CD8-positive, alpha-beta memory T cell (primary cell): ENCODE results near the gene ZNF543. TPM values are rescaled to one million over a fixed set of nuclear protein-coding genes. Genes with fewer than 3 reads are reported as not detected.
"Not testable (repeated sequence)": the region's sequence is repeated elsewhere in the genome, so short reads cannot be mapped to it uniquely, and the experiment has no call there.

Experiments
- CTCF ChIA-PET: fragments of 350-600 bp; sonication (Branson Sonifier 250); formaldehyde crosslinking; loops from one replicate; lab custom pipeline; 2021; ENCODE audit warnings: antibody characterized with exemption; lab: Charles Lee
- POLR2A ChIA-PET: fragments of 350-600 bp; sonication (Branson Sonifier 250); formaldehyde crosslinking; loops from one replicate; lab custom pipeline; 2021; ENCODE audit warnings: antibody characterized with exemption; lab: Charles Lee
- DNase-seq, 5 donors: peaks; one replicate each; pipeline versions ENCODE4 v3.0.0 to v3.0.0-alpha.2; 2020 to 2022; ENCODE audit warnings: mixed read lengths in 1 of 5
- H3K27ac ChIP-seq: one replicate; pipeline ENCODE4 v1.7.0; 2013; ENCODE audit warnings: low read depth, mild to moderate bottlenecking, low read length, moderate library complexity
- H3K27me3 ChIP-seq: 2 replicates; pipeline ENCODE4 v1.7.0; 2013; ENCODE audit warnings: low read length, mild to moderate bottlenecking; ENCODE audit not compliant: insufficient read depth, poor library complexity, severe bottlenecking
- H3K36me3 ChIP-seq: 2 replicates; pipeline ENCODE4 v1.7.0; 2013; ENCODE audit warnings: mild to moderate bottlenecking, low read length, moderate library complexity; ENCODE audit not compliant: insufficient read depth
- H3K4me1 ChIP-seq: 2 replicates; pipeline ENCODE4 v1.7.0; 2013; ENCODE audit warnings: mild to moderate bottlenecking, low read length, moderate library complexity; ENCODE audit not compliant: insufficient read depth
- H3K4me3 ChIP-seq: 2 replicates; pipeline ENCODE4 v1.7.0; 2013; ENCODE audit warnings: mild to moderate bottlenecking, low read length
- H3K9me3 ChIP-seq: 2 replicates; pipeline ENCODE4 v1.7.0; 2013; ENCODE audit warnings: mild to moderate bottlenecking, low read length
- H3K27ac Mint-ChIP-seq, 8 donors: one replicate each; pipeline ENCODE4 v1.8.0; 2020 to 2021; ENCODE audit warnings: mixed read lengths in 8 of 8, mild to moderate bottlenecking in 6 of 8, inconsistent platforms in 3 of 8, moderate library complexity in 3 of 8
- H3K27me3 Mint-ChIP-seq, 2 donors: one replicate each; pipeline ENCODE4 v1.8.0; 2020 to 2021; ENCODE audit warnings: mixed read lengths in 2 of 2, mild to moderate bottlenecking in 1 of 2, moderate library complexity in 1 of 2
- H3K36me3 Mint-ChIP-seq, 3 donors: one replicate each; pipeline ENCODE4 v1.8.0; 2020 to 2021; ENCODE audit warnings: mixed read lengths in 3 of 3, inconsistent platforms in 1 of 3, mild to moderate bottlenecking in 1 of 3
- H3K4me1 Mint-ChIP-seq, 3 donors: one replicate each; pipeline ENCODE4 v1.8.0; 2020 to 2021; ENCODE audit warnings: mixed read lengths in 3 of 3, inconsistent platforms in 1 of 3, mild to moderate bottlenecking in 1 of 3
- H3K4me3 Mint-ChIP-seq, 7 donors: one replicate each; pipeline ENCODE4 v1.8.0; 2020 to 2021; ENCODE audit warnings: mixed read lengths in 7 of 7, mild to moderate bottlenecking in 6 of 7, moderate library complexity in 4 of 7, inconsistent platforms in 2 of 7
- H3K9me3 Mint-ChIP-seq, 5 donors: one replicate each; pipeline ENCODE4 v1.8.0; 2020 to 2022; ENCODE audit warnings: mixed read lengths in 5 of 5, mild to moderate bottlenecking in 3 of 5, moderate library complexity in 2 of 5, inconsistent platforms in 1 of 5
- polyA plus RNA-seq: library from polyadenylated mRNA; unstranded; fragments of 300-500 nt; fragmentation: Illumina TruSeq; gene quantifications from one replicate; pipeline ENCODE4 v1.2.3, GENCODE V29; 2021
- total RNA-seq, 2 experiments: library from RNA; stranded (reverse); gene quantifications; one replicate each; pipeline ENCODE4 v1.2.3, GENCODE V29; 2021

Gene ZNF543
- 1 to 10 TPM; 9.0 to 9.3 TPM for total RNA-seq
- polyA plus RNA-seq, result 6.0 TPM

GRCh38 chr19:57320180-57321084 is at the start of gene ZNF543:
Gene ZNF543 (plus strand): TSS chr19:57320472. CDS start chr19:57320854, 382 bp downstream.
- H3K9me3 ChIP-seq, result peaks cover 13% of the 10 kb centered on the region
- peak within 1 kb of the TSS; percentile 68 for H3K4me3 ChIP-seq
- H3K27me3 ChIP-seq, result peaks cover 8% of the 10 kb centered on the region
- peaks cover 11 to 23% of the 10 kb centered on the region in 2 donors for H3K27me3 Mint-ChIP-seq
- ChIA-PET CTCF (no interaction called here), POLR2A (interaction anchor here (0.6 kb wide), 1 partner anchor 37 kb away, joined by 3 read pairs; no protein-coding TSS in a partner anchor)
- H3K27ac ChIP-seq, result peak within 1 kb of the TSS; percentile 87
- peak within 1 kb of the TSS; percentile 92 to 99 (median 98) for H3K27ac Mint-ChIP-seq
- peaks cover 19% of the 10 kb centered on the region for H3K36me3 ChIP-seq
- peaks cover 0 to 51% (median 26%) of the 10 kb centered on the region in 5 donors for H3K9me3 Mint-ChIP-seq
- H3K4me1 Mint-ChIP-seq, result peaks cover 32 to 45% (median 33%) of the 10 kb centered on the region in 3 donors
- H3K4me3 Mint-ChIP-seq, result peak within 1 kb of the TSS; percentile 91 to 99 (median 93)
- peak; percentile 83 to 95 (median 88) for DNase-seq
- peaks cover 22% of the 10 kb centered on the region for H3K4me1 ChIP-seq
- peaks cover 13 to 63% (median 48%) of the 10 kb centered on the region in 3 donors for H3K36me3 Mint-ChIP-seq

DNA sequence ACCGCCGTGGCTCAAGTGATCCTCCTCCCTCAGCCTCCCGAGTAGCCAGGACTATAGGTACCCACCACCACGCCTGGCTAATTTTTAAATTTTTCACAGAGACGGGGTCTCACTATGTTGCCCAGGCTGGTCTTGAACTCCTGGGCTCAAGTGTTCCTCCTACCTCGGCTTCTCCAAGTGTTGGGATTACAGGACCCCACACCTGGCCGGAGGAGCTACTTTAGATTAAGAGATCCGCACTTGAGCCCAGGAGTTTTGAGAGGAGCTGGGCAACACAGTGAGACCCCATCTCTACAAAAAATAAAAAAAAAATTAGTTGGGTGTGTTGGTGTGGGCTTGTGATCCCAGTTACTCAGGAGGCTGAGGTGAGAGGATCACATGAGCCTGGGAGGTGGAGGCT is 49.0 kb upstream of the ZNF543 start:
- no peak for DNase-seq
- POLR2A ChIA-PET, result no interaction called here
- H3K4me1 ChIP-seq, result no peaks in the 10 kb centered on the region
- H3K9me3 ChIP-seq, result no peaks in the 10 kb centered on the region
- H3K27me3 Mint-ChIP-seq, result no peaks in the 10 kb centered on the region
- H3K9me3 Mint-ChIP-seq, result peaks cover 0 to 19% (median under 1%) of the 10 kb centered on the region in 5 donors
- peaks cover 0 to 5% (median 0%) of the 10 kb centered on the region in 3 donors for H3K4me1 Mint-ChIP-seq
- no peaks in the 10 kb centered on the region for H3K27me3 ChIP-seq
- CTCF ChIA-PET, result no interaction called here
- H3K4me3 ChIP-seq, result no peak overlapping the region
- H3K4me3 Mint-ChIP-seq, result no peak overlapping the region
- no peaks in the 10 kb centered on the region for H3K36me3 ChIP-seq
- H3K27ac ChIP-seq, result no peak overlapping the region
- H3K36me3 Mint-ChIP-seq, result peaks cover 24 to 52% (median 48%) of the 10 kb centered on the region in 3 donors
- H3K27ac Mint-ChIP-seq, result no peak overlapping the region

- Histone ChIP-seq H3K36me3 (no peaks in the 10 kb centered on the region), H3K27me3 (no peaks in the 10 kb centered on the region), H3K9me3 (no peaks in the 10 kb centered on the region), H3K27ac (no peak overlapping the region), H3K4me1 (no peaks in the 10 kb centered on the region), H3K4me3 (no peak overlapping the region)
- H3K36me3 Mint-ChIP-seq, result peaks cover 23 to 45% (median 38%) of the 10 kb centered on the region in 3 donors
- H3K27me3 Mint-ChIP-seq, result no peaks in the 10 kb centered on the region
- DNase-seq, result no peak
- H3K27ac Mint-ChIP-seq, result no peak overlapping the region
- H3K9me3 Mint-ChIP-seq, result peaks cover 0 to 10% (median 0%) of the 10 kb centered on the region in 5 donors
- no peak overlapping the region for H3K4me3 Mint-ChIP-seq
- peaks cover 0 to 6% (median 5%) of the 10 kb centered on the region in 3 donors for H3K4me1 Mint-ChIP-seq
- CTCF ChIA-PET, result no interaction called here
- POLR2A ChIA-PET, result no interaction called here
These were observed 47.3 kb upstream of the ZNF543 start for GRCh38 chr19:57273014-57273413.

DNA sequence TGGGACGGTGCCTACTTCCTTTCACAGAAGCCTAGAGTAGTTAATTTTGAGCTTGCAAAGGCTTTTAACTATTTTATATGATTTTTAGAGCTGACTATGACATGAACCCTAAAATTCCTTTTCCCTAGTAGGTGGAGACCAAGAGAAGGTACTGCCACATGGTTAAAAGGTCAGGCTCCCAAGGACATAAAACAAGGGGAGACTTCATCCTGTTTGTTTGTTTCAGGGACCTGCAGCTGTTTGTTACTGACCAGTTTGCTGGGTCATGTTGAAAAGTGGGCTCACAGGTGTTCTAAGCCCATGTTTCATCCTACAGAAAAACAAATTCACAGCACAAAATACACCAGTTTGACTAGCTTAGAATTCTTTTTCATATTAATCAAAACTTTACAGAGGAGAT is 43.8 kb upstream of the ZNF543 start:
- ChIA-PET POLR2A (no interaction called here), CTCF (interaction anchor here (1.2 kb wide), 1 partner anchor 13 kb away, joined by 4 read pairs; no protein-coding TSS in a partner anchor)
- H3K36me3 Mint-ChIP-seq, result peaks cover 14 to 40% (median 27%) of the 10 kb centered on the region in 3 donors
- no peaks in the 10 kb centered on the region for H3K27me3 Mint-ChIP-seq
- Histone ChIP-seq H3K36me3 (no peaks in the 10 kb centered on the region), H3K27ac (no peak overlapping the region), H3K4me1 (peaks cover 16% of the 10 kb centered on the region), H3K9me3 (no peaks in the 10 kb centered on the region), H3K27me3 (no peaks in the 10 kb centered on the region), H3K4me3 (no peak overlapping the region)
- no peak overlapping the region for H3K27ac Mint-ChIP-seq
- H3K4me1 Mint-ChIP-seq, result peaks cover 6 to 15% (median 14%) of the 10 kb centered on the region in 3 donors
- no peak overlapping the region for H3K4me3 Mint-ChIP-seq
- H3K9me3 Mint-ChIP-seq, result peaks cover 0 to 4% (median 0%) of the 10 kb centered on the region in 5 donors
- no peak for DNase-seq

DNA sequence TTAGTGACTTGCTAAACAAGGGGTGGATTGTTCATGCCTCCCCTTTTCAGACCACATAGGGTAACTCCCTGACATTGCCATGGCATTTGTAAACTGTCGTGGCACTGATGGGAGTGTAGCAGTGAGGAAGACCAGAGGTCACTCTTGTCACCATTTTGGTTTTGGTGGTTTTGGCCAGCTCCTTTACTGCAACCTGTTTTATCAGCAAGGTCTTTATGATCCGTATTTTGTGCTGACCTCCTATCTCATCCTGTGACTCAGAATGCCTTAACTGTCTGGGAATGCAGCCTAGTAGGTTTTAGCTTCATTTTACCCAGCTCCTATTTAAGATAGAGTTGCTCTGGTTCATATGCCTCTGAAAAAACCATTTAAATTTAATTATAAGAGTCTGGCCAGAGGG is 41.8 kb upstream of the ZNF543 start:
- H3K27me3 ChIP-seq, CTCF ChIA-PET, H3K36me3 ChIP-seq, H3K9me3 Mint-ChIP-seq, H3K9me3 ChIP-seq, H3K27me3 Mint-ChIP-seq, POLR2A ChIA-PET, H3K4me3 ChIP-seq, DNase-seq, H3K27ac ChIP-seq: not testable (repeated sequence)
- peaks cover 32% of the 10 kb centered on the region for H3K4me1 ChIP-seq
- peaks cover 20 to 34% (median 32%) of the 10 kb centered on the region in 3 donors for H3K4me1 Mint-ChIP-seq
- H3K4me3 Mint-ChIP-seq, result peak overlapping the region in 2 of 7 donors; percentile 16 to 51
- peaks cover 9 to 39% (median 14%) of the 10 kb centered on the region in 3 donors for H3K36me3 Mint-ChIP-seq
- H3K27ac Mint-ChIP-seq, result peak overlapping the region in 2 of 8 donors; percentile 38 to 43

DNA sequence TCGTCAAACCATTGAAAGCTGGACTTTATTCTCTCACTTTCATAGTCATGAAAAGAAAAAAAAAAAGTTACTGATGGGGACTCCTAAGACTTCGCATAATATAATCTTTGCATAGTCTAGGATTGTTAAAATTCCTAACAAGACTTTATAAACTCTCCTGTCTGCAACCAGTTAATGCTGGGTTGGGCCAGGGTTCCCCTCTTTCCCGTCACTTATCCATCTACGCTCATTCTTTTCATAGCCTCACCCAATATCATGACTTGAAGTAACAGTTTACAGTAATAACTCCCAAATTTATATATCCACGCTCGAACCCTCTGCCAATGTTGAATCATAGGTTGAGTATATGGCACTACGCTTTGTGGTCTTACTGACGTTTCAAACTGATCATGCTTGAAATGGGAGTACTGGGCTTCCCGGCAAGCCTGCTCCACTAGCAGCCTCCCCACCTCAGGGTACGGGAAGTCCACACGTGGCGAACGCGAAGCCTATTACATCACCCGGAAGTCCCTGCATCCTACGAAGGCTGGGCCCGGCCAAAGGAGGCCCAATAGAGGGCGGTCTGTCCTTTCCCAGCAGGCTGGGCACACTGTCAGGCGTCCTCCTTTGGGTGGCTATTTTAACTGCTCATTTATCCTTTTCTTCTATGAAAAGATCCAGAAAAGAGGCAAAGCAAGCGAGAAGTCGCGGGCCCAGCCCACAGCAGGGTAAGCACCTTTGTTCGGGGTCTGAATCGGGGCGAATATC is 40.7 kb upstream of the ZNF543 start:
- ChIA-PET CTCF (no interaction called here), POLR2A (interaction anchor here (1.0 to 1.4 kb wide), 2 partner anchors 71 to 540 kb away, joined by 3 read pairs; partner anchors contain the start of gene ZNF304)
- Histone ChIP-seq H3K27me3 (no peaks in the 10 kb centered on the region), H3K4me3 (peak overlapping the region; percentile 84), H3K4me1 (peaks cover 32% of the 10 kb centered on the region), H3K9me3 (no peaks in the 10 kb centered on the region), H3K36me3 (peaks cover 4% of the 10 kb centered on the region), H3K27ac (peak overlapping the region; percentile 99)
- peak in 4 of 5 donors; percentile 71 to 89 (median 78) for DNase-seq
- Mint-ChIP-seq H3K4me3 (no peak overlapping the region), H3K36me3 (peaks cover 8 to 41% (median 9%) of the 10 kb centered on the region in 3 donors), H3K9me3 (no peaks in the 10 kb centered on the region), H3K4me1 (peaks cover 25 to 43% (median 41%) of the 10 kb centered on the region in 3 donors), H3K27me3 (no peaks in the 10 kb centered on the region), H3K27ac (no peak overlapping the region)

DNA sequence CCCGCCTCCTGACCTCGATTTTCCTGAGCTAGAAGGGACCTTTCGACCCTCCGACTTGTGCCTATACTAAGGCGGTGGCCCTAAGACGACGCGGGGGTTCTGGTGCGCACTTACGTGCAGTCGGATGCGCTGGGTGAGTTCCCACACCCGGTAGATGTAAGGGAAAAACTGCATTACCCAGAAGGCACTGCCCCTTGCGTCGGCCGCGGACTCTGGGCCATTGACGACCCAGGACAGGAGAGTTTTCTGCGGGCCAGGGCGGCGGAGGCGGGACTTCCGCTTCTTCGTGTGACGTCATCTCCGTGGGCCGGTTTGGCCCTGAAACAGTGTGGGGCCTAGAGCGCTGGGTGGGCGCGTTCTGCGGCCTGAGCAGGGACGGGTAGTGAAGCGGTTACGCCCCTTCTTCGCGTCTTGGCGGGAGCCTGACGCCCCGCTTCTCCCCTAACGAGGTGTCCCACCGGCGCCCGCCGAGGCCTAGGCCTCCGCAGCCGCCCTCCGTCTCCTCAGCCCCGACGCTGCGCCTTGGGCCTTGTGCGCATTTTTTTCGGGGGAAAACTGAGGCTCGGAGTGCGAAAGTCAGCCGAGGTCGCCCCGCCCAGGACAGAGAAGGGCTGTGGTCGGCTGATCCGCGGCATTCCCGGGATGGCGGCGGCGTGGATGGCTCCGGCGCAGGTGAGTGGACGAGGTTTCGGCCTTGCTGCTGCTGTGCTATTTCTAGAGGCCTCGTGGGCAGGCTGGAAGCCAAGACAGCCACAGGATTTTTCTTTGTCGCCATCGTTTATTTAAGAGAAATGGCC is 39.9 kb upstream of the ZNF543 start, which contains the start of gene ZNF460:
Gene ZNF460 (plus strand): TSS at position 321 of the 797 bp plus-strand sequence. CDS start 322 bp downstream, at position 643.
- DNase-seq, result peak; percentile 94 to 98 (median 97)
- no peaks in the 10 kb centered on the region for H3K27me3 ChIP-seq
- H3K4me3 Mint-ChIP-seq, result no peak within 1 kb of the TSS
- CTCF ChIA-PET, result no interaction called here
- peak within 1 kb of the TSS in 1 of 8 donors; percentile 84 for H3K27ac Mint-ChIP-seq
- H3K27ac ChIP-seq, result peak within 1 kb of the TSS; percentile 99
- POLR2A ChIA-PET, result interaction anchor here (1.0 to 1.4 kb wide), 2 partner anchors 71 to 539 kb away, joined by 3 read pairs; partner anchors contain the start of gene ZNF304
- no peaks in the 10 kb centered on the region for H3K9me3 Mint-ChIP-seq
- H3K4me3 ChIP-seq, result peak within 1 kb of the TSS; percentile 84
- H3K36me3 Mint-ChIP-seq, result peaks cover 11 to 43% (median 11%) of the 10 kb centered on the region in 3 donors
- peaks cover 32% of the 10 kb centered on the region for H3K4me1 ChIP-seq
- H3K9me3 ChIP-seq, result no peaks in the 10 kb centered on the region
- H3K36me3 ChIP-seq, result peaks cover 11% of the 10 kb centered on the region
- H3K4me1 Mint-ChIP-seq, result peaks cover 30 to 48% (median 45%) of the 10 kb centered on the region in 3 donors
- no peaks in the 10 kb centered on the region for H3K27me3 Mint-ChIP-seq
